Hepatocyte (in vitro differentiated cells): ENCODE data around the gene TBC1D1. TPM values are rescaled to one million over a fixed set of nuclear protein-coding genes. Genes with fewer than 3 reads are reported as not detected.

Experiments
- DNase-seq: peaks from one replicate; pipeline ENCODE4 v3.0.0-alpha.2; 2016; ENCODE audit warnings: low spot score
- H2AFZ ChIP-seq: fragments of 200-600 bp; sonication (generic); 2 replicates; pipeline ENCODE4 v1.6.0; 2016; ENCODE audit warnings: antibody characterized with exemption, mild to moderate bottlenecking
- H3K27ac ChIP-seq: fragments of 200-600 bp; sonication (generic); 2 replicates; pipeline ENCODE4 v1.5.1; 2016; ENCODE audit warnings: mild to moderate bottlenecking
- H3K27me3 ChIP-seq: fragments of 200-600 bp; sonication (generic); 2 replicates; pipeline ENCODE4 v1.6.1; 2016
- H3K36me3 ChIP-seq: fragments of 200-600 bp; sonication (generic); replicated peaks from 2 replicates; pipeline ENCODE4 v1.5.1; 2016; ENCODE audit warnings: low read depth; ENCODE audit not compliant: insufficient read depth
- H3K4me1 ChIP-seq: fragments of 200-600 bp; sonication (generic); 2 replicates; pipeline ENCODE4 v1.5.1; 2016; ENCODE audit warnings: mild to moderate bottlenecking, moderate library complexity; ENCODE audit not compliant: insufficient read depth
- H3K4me2 ChIP-seq: fragments of 200-600 bp; sonication (generic); 2 replicates; pipeline ENCODE4 v1.6.0; 2016
- H3K4me3 ChIP-seq: fragments of 200-600 bp; sonication (generic); 2 replicates; pipeline ENCODE4 v1.5.1; 2016; ENCODE audit warnings: mild to moderate bottlenecking
- H3K79me2 ChIP-seq: fragments of 200-600 bp; sonication (generic); 2 replicates; pipeline ENCODE4 v1.6.0; 2017; ENCODE audit warnings: mild to moderate bottlenecking
- H3K9me2 ChIP-seq: fragments of 200-600 bp; sonication (generic); replicated peaks from 2 replicates; pipeline ENCODE4 v1.6.0; 2017; ENCODE audit warnings: mild to moderate bottlenecking; ENCODE audit not compliant: insufficient read depth
- H3K9me3 ChIP-seq: fragments of 200-600 bp; sonication (generic); 2 replicates; pipeline ENCODE4 v1.5.1; 2016; ENCODE audit warnings: low read depth, mild to moderate bottlenecking
- H4K20me1 ChIP-seq: fragments of 200-600 bp; sonication (generic); 2 replicates; pipeline ENCODE4 v1.6.0; 2016; ENCODE audit warnings: mild to moderate bottlenecking; ENCODE audit not compliant: insufficient read depth, poor library complexity, severe bottlenecking
- EZH2 ChIP-seq: fragments of 200-600 bp; sonication (generic); IDR thresholded peaks from 2 replicates; pipeline ENCODE4 v1.6.1; 2016; ENCODE audit warnings: antibody characterized with exemption, mild to moderate bottlenecking, borderline replicate concordance
- EZH2phosphoT487 ChIP-seq: fragments of 200-600 bp; sonication (generic); IDR thresholded peaks from one replicate; pipeline ENCODE4 v1.6.1; 2018; ENCODE audit warnings: antibody characterized with exemption, mild to moderate bottlenecking, low read depth, moderate library complexity; ENCODE audit not compliant: unreplicated experiment, severe bottlenecking
- WGBS: methylation state at CpG from one replicate; pipeline ENCODE4 v1.1.6; 2016; ENCODE audit warnings: low lambda C conversion rate; ENCODE audit errors: missing lambda C conversion rate; 5-methylcytosine and 5-hydroxymethylcytosine counted together
- polyA plus RNA-seq: library from polyadenylated mRNA; unstranded; fragments of >200 nt; fragmentation: Nextera tagmentation; extraction: Ambion mirVana; gene quantifications from 2 replicates; pipeline ENCODE4 v1.2.1, GENCODE V29; 2016
- total RNA-seq: library from RNA; depleted of rRNA; stranded (reverse); fragments of >200 nt; gene quantifications from 2 replicates; pipeline ENCODE4 v1.2.3, GENCODE V29; 2014
- TF ChIP-seq, protein P1 (sequence below): fragments of 200-600 bp; sonication (generic); IDR thresholded peaks from 2 replicates; pipeline ENCODE4 v1.5.1; 2016; ENCODE audit warnings: antibody characterized with exemption, mild to moderate bottlenecking; ENCODE audit not compliant: poor library complexity

Gene TBC1D1
- total and polyA plus RNA-seq, 2 experiments from 2014 or later = 45.6 to 117 TPM

DNA sequence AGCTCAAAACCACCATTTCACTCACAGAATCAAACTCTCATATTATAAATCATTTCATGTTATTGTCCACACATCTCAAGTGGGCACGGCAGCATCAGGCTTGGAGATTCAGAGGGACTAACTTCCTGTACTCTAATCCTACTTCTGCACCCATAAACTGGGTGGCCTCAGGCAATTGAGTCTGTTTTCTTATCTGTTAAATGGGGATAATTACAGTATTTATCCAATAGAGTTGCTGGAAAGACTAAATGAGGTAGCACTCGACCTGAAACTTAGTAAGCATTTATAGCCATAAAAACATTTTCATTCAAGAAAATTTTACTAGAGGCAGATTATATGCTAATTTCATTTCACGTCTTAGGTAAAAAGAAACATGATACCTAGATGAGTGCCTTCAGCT lies 13.0 kb downstream of the TBC1D1 start:
- H2AFZ ChIP-seq = no peak overlapping the region
- no peak overlapping the region for H3K4me2 ChIP-seq
- no peaks in the 10 kb centered on the region for H3K79me2 ChIP-seq
- H3K4me1 ChIP-seq = no peaks in the 10 kb centered on the region
- no peaks in the 10 kb centered on the region for H3K36me3 ChIP-seq
- H3K27me3 ChIP-seq = no peaks in the 10 kb centered on the region
- no peaks in the 10 kb centered on the region for H3K9me3 ChIP-seq
- no peaks in the 10 kb centered on the region for H4K20me1 ChIP-seq
- TF ChIP-seq, protein P1, sequence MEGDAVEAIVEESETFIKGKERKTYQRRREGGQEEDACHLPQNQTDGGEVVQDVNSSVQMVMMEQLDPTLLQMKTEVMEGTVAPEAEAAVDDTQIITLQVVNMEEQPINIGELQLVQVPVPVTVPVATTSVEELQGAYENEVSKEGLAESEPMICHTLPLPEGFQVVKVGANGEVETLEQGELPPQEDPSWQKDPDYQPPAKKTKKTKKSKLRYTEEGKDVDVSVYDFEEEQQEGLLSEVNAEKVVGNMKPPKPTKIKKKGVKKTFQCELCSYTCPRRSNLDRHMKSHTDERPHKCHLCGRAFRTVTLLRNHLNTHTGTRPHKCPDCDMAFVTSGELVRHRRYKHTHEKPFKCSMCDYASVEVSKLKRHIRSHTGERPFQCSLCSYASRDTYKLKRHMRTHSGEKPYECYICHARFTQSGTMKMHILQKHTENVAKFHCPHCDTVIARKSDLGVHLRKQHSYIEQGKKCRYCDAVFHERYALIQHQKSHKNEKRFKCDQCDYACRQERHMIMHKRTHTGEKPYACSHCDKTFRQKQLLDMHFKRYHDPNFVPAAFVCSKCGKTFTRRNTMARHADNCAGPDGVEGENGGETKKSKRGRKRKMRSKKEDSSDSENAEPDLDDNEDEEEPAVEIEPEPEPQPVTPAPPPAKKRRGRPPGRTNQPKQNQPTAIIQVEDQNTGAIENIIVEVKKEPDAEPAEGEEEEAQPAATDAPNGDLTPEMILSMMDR = no peak
- TF ChIP-seq EZH2phosphoT487 (no peak), EZH2 (no peak)
- no peak for DNase-seq
- H3K27ac ChIP-seq = no peak overlapping the region
- no peak overlapping the region for H3K4me3 ChIP-seq
- no peaks in the 10 kb centered on the region for H3K9me2 ChIP-seq
- WGBS = 62% methylated on average over 3 of the region's 3 CpGs

DNA sequence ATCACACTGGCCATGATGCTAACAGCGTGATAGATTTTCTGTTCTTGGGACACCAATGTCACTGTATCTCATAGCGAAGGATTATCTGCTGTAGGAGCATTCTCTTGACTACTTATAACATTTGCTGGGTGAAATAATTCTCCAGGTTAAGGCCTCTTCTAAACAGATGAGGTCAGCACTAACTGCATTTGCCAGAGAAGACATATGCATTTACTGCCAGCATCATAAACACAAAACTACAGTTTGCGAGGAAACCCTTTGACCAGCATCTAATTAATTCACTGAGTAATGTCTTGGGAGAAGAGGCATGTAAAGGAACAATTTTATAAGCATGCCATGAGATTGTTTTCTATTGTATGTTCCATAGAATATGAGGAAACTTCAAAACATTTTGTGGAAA lies 13.9 kb downstream of the TBC1D1 start:
- 92% methylated on average over 3 of the region's 3 CpGs for WGBS
- no peaks in the 10 kb centered on the region for H3K27me3 ChIP-seq
- no peaks in the 10 kb centered on the region for H3K4me1 ChIP-seq
- TF ChIP-seq EZH2phosphoT487 = no peak
- no peak for TF ChIP-seq EZH2
- TF ChIP-seq, protein P1 = no peak
- no peaks in the 10 kb centered on the region for H3K9me3 ChIP-seq
- H3K4me2 ChIP-seq = no peak overlapping the region
- H3K79me2 ChIP-seq = no peaks in the 10 kb centered on the region
- no peaks in the 10 kb centered on the region for H3K9me2 ChIP-seq
- H3K27ac ChIP-seq = no peak overlapping the region
- H3K36me3 ChIP-seq = no peaks in the 10 kb centered on the region
- H3K4me3 ChIP-seq = no peak overlapping the region
- H2AFZ ChIP-seq = no peak overlapping the region
- no peaks in the 10 kb centered on the region for H4K20me1 ChIP-seq
- no peak for DNase-seq

DNA sequence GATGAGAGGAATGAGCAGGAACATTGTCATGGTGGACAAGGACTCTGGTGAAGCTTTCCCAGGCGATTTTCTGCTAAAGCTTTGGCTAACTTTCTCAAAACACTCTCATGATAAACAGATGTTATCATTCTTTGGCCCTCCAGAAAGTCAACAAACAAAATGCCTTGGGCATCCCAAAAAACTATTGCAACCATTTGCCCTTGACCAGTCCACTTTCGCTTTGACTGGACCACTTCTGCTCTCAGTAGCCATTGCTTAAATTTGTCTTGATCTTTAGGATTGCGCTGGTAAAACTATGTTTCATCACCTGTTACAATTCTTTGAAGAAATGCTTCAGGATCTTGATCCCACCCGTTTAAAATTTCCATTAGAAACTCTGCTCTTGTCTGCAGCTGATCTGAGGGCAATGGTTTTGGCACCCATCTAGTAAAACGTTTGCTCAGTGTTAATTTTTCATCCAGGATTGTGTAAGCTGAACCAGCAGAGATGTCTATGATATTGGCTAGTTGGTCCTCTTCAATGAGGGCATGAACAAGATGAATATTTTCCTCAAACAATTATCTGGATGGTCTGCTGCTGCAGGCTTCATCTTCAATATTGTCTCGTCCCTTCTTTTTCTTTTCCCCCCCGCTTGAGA lies 14.8 kb downstream of the TBC1D1 start:
- DNase-seq = no peak
- Histone ChIP-seq H2AFZ (no peak overlapping the region), H3K4me1 (no peaks in the 10 kb centered on the region), H3K36me3 (no peaks in the 10 kb centered on the region), H4K20me1 (no peaks in the 10 kb centered on the region), H3K9me3 (no peaks in the 10 kb centered on the region), H3K4me3 (no peak overlapping the region), H3K4me2 (no peak overlapping the region), H3K79me2 (no peaks in the 10 kb centered on the region), H3K9me2 (no peaks in the 10 kb centered on the region), H3K27ac (no peak overlapping the region), H3K27me3 (no peaks in the 10 kb centered on the region)
- WGBS = 73% methylated on average over 7 of the region's 7 CpGs
- TF ChIP-seq, protein P1 = no peak
- TF ChIP-seq EZH2phosphoT487 (no peak), EZH2 (no peak)
